Esophagus muscularis mucosa (tissue), 4 donors: ENCODE results near the gene HPD. TPM values are rescaled to one million over a fixed set of nuclear protein-coding genes. Genes with fewer than 3 reads are reported as not detected.
"Not testable (repeated sequence)": the region's sequence is repeated elsewhere in the genome, so short reads cannot be mapped to it uniquely, and the experiment has no call there.

ENCODE experiments used
- DNase-seq: peaks from one replicate; pipeline ENCODE4 v3.0.0-alpha.2; 2017; ENCODE audit errors: extremely low spot score
- H3K27ac ChIP-seq, 4 donors: fragments of 200-600 bp; sonication (generic); replicated peaks in 1 of 4; 1 replicate in 3 of 4; 2 replicates in 1 of 4; pipeline ENCODE4 v1.5.1; 2016 to 2019; ENCODE audit warnings: mild to moderate bottlenecking in 1 of 4
- H3K27me3 ChIP-seq, 4 donors: fragments of 200-600 bp; sonication (generic); one replicate each; pipeline versions ENCODE4 v1.5.1 to v1.6.0; 2016 to 2019
- H3K36me3 ChIP-seq, 4 donors: fragments of 200-600 bp; sonication (generic); one replicate each; pipeline ENCODE4 v1.5.1; 2016 to 2019
- H3K4me1 ChIP-seq, 4 donors: fragments of 200-600 bp; sonication (generic); one replicate each; pipeline ENCODE4 v1.5.1; 2016 to 2019
- H3K4me3 ChIP-seq, 4 donors: fragments of 200-600 bp; sonication (generic); 1 replicate in 2 of 4; 2 replicates in 2 of 4; pipeline ENCODE4 v1.5.1; 2016 to 2019; ENCODE audit warnings: mild to moderate bottlenecking in 4 of 4, moderate library complexity in 1 of 4
- H3K9me3 ChIP-seq, 4 donors: fragments of 200-600 bp; sonication (generic); 1 replicate in 3 of 4; 2 replicates in 1 of 4; pipeline ENCODE4 v1.5.1; 2016 to 2019
- CTCF ChIP-seq, 3 experiments: fragments of 200-600 bp in 2 of 3; fragments of 450-650 bp in 1 of 3; sonication (generic) in 2 of 3; IDR thresholded peaks; one replicate each; pipeline ENCODE4 v1.5.1; 2017 to 2019; ENCODE audit warnings: antibody characterized with exemption in 3 of 3, mild to moderate bottlenecking in 2 of 3, moderate library complexity in 1 of 3
- EP300 ChIP-seq: sonication (generic); formaldehyde crosslinking; IDR thresholded peaks from one replicate; pipeline ENCODE4 v1.6.1; 2017; ENCODE audit warnings: antibody characterized with exemption
- POLR2A ChIP-seq: fragments of 450-650 bp; IDR thresholded peaks from one replicate; pipeline ENCODE4 v1.6.1; 2017; ENCODE audit warnings: antibody characterized with exemption, moderate library complexity, mild to moderate bottlenecking, low read depth
- POLR2AphosphoS5 ChIP-seq, 2 donors: sonication (generic); formaldehyde crosslinking; IDR thresholded peaks; one replicate each; pipeline ENCODE4 v1.6.1; 2017; ENCODE audit warnings: antibody characterized with exemption in 2 of 2
- WGBS: methylation state at CpG from one replicate; pipeline ENCODE4 v1.1.5; 2018; 5-methylcytosine and 5-hydroxymethylcytosine counted together
- intact Hi-C: fragments of 100-400 bp; cut with DNase I; formaldehyde crosslinking; loops from one replicate; pipeline ENCODE4 v1.15.1; 2023
- total RNA-seq, 4 donors: library from RNA; depleted of rRNA; stranded (reverse); fragments of >200 nt; gene quantifications; one replicate each; pipeline versions ENCODE4 v1.1.0 to v1.2.1, GENCODE V29; 2016

The HPD gene
- total RNA-seq, 4 donors from 2014 or later: 0.65 to 3.3 (median 1.3) TPM

- TF ChIP-seq EP300: no peak
- TF ChIP-seq CTCF (IDR thresholded peaks at IDR 0.05): peak; percentile 99 to 100 (median 100)
- peak; percentile 15 for TF ChIP-seq POLR2A
- peak in 1 of 2 donors; percentile 84 for TF ChIP-seq POLR2AphosphoS5 (IDR thresholded peaks at IDR 0.05)
- intact Hi-C loops: loop anchor here (1.0 to 2.0 kb wide), 2 partner anchors 18 to 97 kb away; no protein-coding TSS in a partner anchor
- DNase-seq: peak; percentile 96
- Histone ChIP-seq H3K4me3 (peak overlapping the region; percentile 59 to 64 (median 60)), H3K36me3 (peaks cover 0 to 12% (median 9%) of the 10 kb centered on the region in 4 donors), H3K27ac (peak overlapping the region; percentile 97 to 100 (median 100)), H3K4me1 (peaks cover 66 to 77% (median 76%) of the 10 kb centered on the region in 4 donors), H3K27me3 (no peaks in the 10 kb centered on the region), H3K9me3 (no peaks in the 10 kb centered on the region)
- 0% methylated on average over 6 of the region's 59 CpGs for WGBS
Measured at GRCh38 chr12:121793838-121794533, 64.7 kb downstream of the HPD start.

- no peak for TF ChIP-seq CTCF (IDR thresholded peaks at IDR 0.05)
- no peak for TF ChIP-seq EP300
- TF ChIP-seq POLR2AphosphoS5 (IDR thresholded peaks at IDR 0.05): no peak
- TF ChIP-seq POLR2A: no peak
- Histone ChIP-seq H3K27me3 (no peaks in the 10 kb centered on the region), H3K27ac (peak within 1 kb of the TSS; percentile 97 to 100 (median 100)), H3K4me3 (peak within 1 kb of the TSS; percentile 59 to 64 (median 60)), H3K4me1 (peaks cover 61 to 74% (median 71%) of the 10 kb centered on the region in 4 donors), H3K9me3 (no peaks in the 10 kb centered on the region), H3K36me3 (peaks cover 0 to 12% (median 9%) of the 10 kb centered on the region in 4 donors)
- whole genome bisulfite sequencing: no CpG with 5 or more reads among the region's 36 CpGs
- intact Hi-C loops: no loop called here
- no peak for DNase-seq
Measured at GRCh38 chr12:121793440-121793837, 65.2 kb downstream of the HPD start, which contains the start of gene RHOF. Gene RHOF, minus strand, starts transcription at chr12:121793688. Its CDS starts 55 bp downstream, at chr12:121793633.

GRCh38 chr12:121792607-121793439 lies 65.8 kb downstream of the HPD start:
- TF ChIP-seq POLR2A (no peak), EP300 (no peak), CTCF (IDR thresholded peaks at IDR 0.05) (no peak), POLR2AphosphoS5 (IDR thresholded peaks at IDR 0.05) (no peak)
- no peak for DNase-seq
- Histone ChIP-seq H3K4me1 (peaks cover 58 to 69% (median 66%) of the 10 kb centered on the region in 4 donors), H3K27me3 (no peaks in the 10 kb centered on the region), H3K27ac (peak overlapping the region; percentile 97 to 100 (median 100)), H3K36me3 (peaks cover 0 to 12% (median 9%) of the 10 kb centered on the region in 4 donors), H3K4me3 (peak overlapping the region; percentile 59 to 64 (median 60)), H3K9me3 (no peaks in the 10 kb centered on the region)
- intact Hi-C loops: no loop called here
- 100% methylated on average over 1 of the region's 48 CpGs for WGBS

- H3K4me1 ChIP-seq: peaks cover 53 to 60% (median 57%) of the 10 kb centered on the region in 4 donors
- no peak for DNase-seq
- 78% methylated on average over 11 of the region's 14 CpGs for WGBS
- intact Hi-C loops: no loop called here
- peak overlapping the region in 3 of 4 donors; percentile 97 to 100 (median 100) for H3K27ac ChIP-seq
- H3K9me3 ChIP-seq: no peaks in the 10 kb centered on the region
- H3K4me3 ChIP-seq: peak overlapping the region in 1 of 4 donors; percentile 61
- no peak for TF ChIP-seq CTCF (IDR thresholded peaks at IDR 0.05)
- no peak for TF ChIP-seq EP300
- no peak for TF ChIP-seq POLR2A
- TF ChIP-seq POLR2AphosphoS5 (IDR thresholded peaks at IDR 0.05): no peak
- H3K36me3 ChIP-seq: peaks cover 0 to 12% (median 9%) of the 10 kb centered on the region in 4 donors
- H3K27me3 ChIP-seq: no peaks in the 10 kb centered on the region
Measured at GRCh38 chr12:121791671-121792551, 66.7 kb downstream of the HPD start.

GRCh38 chr12:121790785-121791184 lies 67.9 kb downstream of the HPD start:
- DNase-seq, H3K27ac ChIP-seq, H3K4me3 ChIP-seq, intact Hi-C loops, H3K27me3 ChIP-seq, H3K36me3 ChIP-seq, H3K9me3 ChIP-seq: not testable (repeated sequence)
- peaks cover 44 to 49% (median 46%) of the 10 kb centered on the region in 4 donors for H3K4me1 ChIP-seq
- 92% methylated on average over 8 of the region's 8 CpGs for WGBS
